Brain microvascular endothelial cell (primary cell): ENCODE data around the gene UBE2Z.

ENCODE experiments used
- DNase-seq: peaks from one replicate; pipeline ENCODE4 v3.0.0-alpha.2; 2020
- H3K27ac ChIP-seq: fragments of 250-450 bp; sonication (Bioruptor Pico); 2 replicates; pipeline ENCODE4 v1.5.1; 2020; ENCODE audit warnings: mild to moderate bottlenecking, moderate library complexity
- H3K27me3 ChIP-seq: fragments of 250-450 bp; sonication (Bioruptor Pico); replicated peaks from 2 replicates; pipeline ENCODE4 v1.5.1; 2020; ENCODE audit warnings: mild to moderate bottlenecking
- H3K36me3 ChIP-seq: fragments of 250-450 bp; sonication (Bioruptor Pico); replicated peaks from 2 replicates; pipeline ENCODE4 v1.5.1; 2020; ENCODE audit warnings: mild to moderate bottlenecking
- H3K4me3 ChIP-seq: 2 replicates; pipeline ENCODE4 v1.5.1; 2011; ENCODE audit warnings: low read depth, mild to moderate bottlenecking, control low read depth, low read length, moderate library complexity
- CTCF ChIP-seq: IDR thresholded peaks from 2 replicates; pipeline ENCODE4 v1.5.1; 2011; ENCODE audit warnings: low read depth, mild to moderate bottlenecking, moderate library complexity, low read length, control low read depth, inconsistent platforms; ENCODE audit errors: missing control alignments
- in situ Hi-C: cut with HindIII; loops from 2 replicates; pipeline ENCODE4 v1.10.0; 2017; ENCODE audit warnings: low sequenced_read_pairs, low pct_ligation_motif_present

Gene UBE2Z

GRCh38 chr17:48951572-48951971 is 43.4 kb downstream of the UBE2Z start:
- in situ Hi-C loops, result no loop called here
- H3K36me3 ChIP-seq, result no peaks in the 10 kb centered on the region
- no peak overlapping the region for H3K27ac ChIP-seq
- no peaks in the 10 kb centered on the region for H3K27me3 ChIP-seq
- H3K4me3 ChIP-seq, result no peak overlapping the region
- TF ChIP-seq CTCF, result no peak
- DNase-seq, result no peak

- no peaks in the 10 kb centered on the region for H3K27me3 ChIP-seq
- DNase-seq, result peak; percentile 22
- no peak for TF ChIP-seq CTCF
- H3K4me3 ChIP-seq, result no peak overlapping the region
- in situ Hi-C loops, result no loop called here
- H3K36me3 ChIP-seq, result no peaks in the 10 kb centered on the region
- no peak overlapping the region for H3K27ac ChIP-seq
Observed at GRCh38 chr17:48952904-48953303, 44.7 kb downstream of the UBE2Z start.

GRCh38 chr17:48954300-48954755 is 46.1 kb downstream of the UBE2Z start:
- in situ Hi-C loops, result no loop called here
- no peak overlapping the region for H3K4me3 ChIP-seq
- no peaks in the 10 kb centered on the region for H3K27me3 ChIP-seq
- TF ChIP-seq CTCF, result peak; percentile 85
- DNase-seq, result peak; percentile 40
- no peaks in the 10 kb centered on the region for H3K36me3 ChIP-seq
- no peak overlapping the region for H3K27ac ChIP-seq

GRCh38 chr17:48960834-48961515 is 52.8 kb downstream of the UBE2Z start:
- no peak for TF ChIP-seq CTCF
- DNase-seq, result no peak
- H3K27me3 ChIP-seq, result no peaks in the 10 kb centered on the region
- H3K27ac ChIP-seq, result no peak overlapping the region
- H3K36me3 ChIP-seq, result no peaks in the 10 kb centered on the region
- in situ Hi-C loops, result no loop called here
- no peak overlapping the region for H3K4me3 ChIP-seq

- H3K27ac ChIP-seq, result no peak overlapping the region
- DNase-seq, result peak; percentile 72
- no peak for TF ChIP-seq CTCF
- H3K36me3 ChIP-seq, result no peaks in the 10 kb centered on the region
- H3K27me3 ChIP-seq, result no peaks in the 10 kb centered on the region
- no peak overlapping the region for H3K4me3 ChIP-seq
- in situ Hi-C loops, result no loop called here
Observed at GRCh38 chr17:48961516-48962233, 53.5 kb downstream of the UBE2Z start.

- DNase-seq, result no peak
- TF ChIP-seq CTCF, result no peak
- no peak overlapping the region for H3K4me3 ChIP-seq
- no peaks in the 10 kb centered on the region for H3K27me3 ChIP-seq
- H3K36me3 ChIP-seq, result no peaks in the 10 kb centered on the region
- in situ Hi-C loops, result no loop called here
- no peak overlapping the region for H3K27ac ChIP-seq
Observed at GRCh38 chr17:48970224-48970623, 62.0 kb downstream of the UBE2Z start.
